GM21619 (cell line): ENCODE measurements around the gene NCKAP1.
"Not testable (repeated sequence)": the region's sequence is repeated elsewhere in the genome, so short reads cannot be mapped to it uniquely, and the experiment has no call there.

Experiments
- ATAC-seq: cut with Tn5 transposase; IDR thresholded peaks from one replicate; pipeline ENCODE4 v1.9.1; 2021; ENCODE audit not compliant: unreplicated experiment

Gene NCKAP1, protein sequence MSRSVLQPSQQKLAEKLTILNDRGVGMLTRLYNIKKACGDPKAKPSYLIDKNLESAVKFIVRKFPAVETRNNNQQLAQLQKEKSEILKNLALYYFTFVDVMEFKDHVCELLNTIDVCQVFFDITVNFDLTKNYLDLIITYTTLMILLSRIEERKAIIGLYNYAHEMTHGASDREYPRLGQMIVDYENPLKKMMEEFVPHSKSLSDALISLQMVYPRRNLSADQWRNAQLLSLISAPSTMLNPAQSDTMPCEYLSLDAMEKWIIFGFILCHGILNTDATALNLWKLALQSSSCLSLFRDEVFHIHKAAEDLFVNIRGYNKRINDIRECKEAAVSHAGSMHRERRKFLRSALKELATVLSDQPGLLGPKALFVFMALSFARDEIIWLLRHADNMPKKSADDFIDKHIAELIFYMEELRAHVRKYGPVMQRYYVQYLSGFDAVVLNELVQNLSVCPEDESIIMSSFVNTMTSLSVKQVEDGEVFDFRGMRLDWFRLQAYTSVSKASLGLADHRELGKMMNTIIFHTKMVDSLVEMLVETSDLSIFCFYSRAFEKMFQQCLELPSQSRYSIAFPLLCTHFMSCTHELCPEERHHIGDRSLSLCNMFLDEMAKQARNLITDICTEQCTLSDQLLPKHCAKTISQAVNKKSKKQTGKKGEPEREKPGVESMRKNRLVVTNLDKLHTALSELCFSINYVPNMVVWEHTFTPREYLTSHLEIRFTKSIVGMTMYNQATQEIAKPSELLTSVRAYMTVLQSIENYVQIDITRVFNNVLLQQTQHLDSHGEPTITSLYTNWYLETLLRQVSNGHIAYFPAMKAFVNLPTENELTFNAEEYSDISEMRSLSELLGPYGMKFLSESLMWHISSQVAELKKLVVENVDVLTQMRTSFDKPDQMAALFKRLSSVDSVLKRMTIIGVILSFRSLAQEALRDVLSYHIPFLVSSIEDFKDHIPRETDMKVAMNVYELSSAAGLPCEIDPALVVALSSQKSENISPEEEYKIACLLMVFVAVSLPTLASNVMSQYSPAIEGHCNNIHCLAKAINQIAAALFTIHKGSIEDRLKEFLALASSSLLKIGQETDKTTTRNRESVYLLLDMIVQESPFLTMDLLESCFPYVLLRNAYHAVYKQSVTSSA

DNA sequence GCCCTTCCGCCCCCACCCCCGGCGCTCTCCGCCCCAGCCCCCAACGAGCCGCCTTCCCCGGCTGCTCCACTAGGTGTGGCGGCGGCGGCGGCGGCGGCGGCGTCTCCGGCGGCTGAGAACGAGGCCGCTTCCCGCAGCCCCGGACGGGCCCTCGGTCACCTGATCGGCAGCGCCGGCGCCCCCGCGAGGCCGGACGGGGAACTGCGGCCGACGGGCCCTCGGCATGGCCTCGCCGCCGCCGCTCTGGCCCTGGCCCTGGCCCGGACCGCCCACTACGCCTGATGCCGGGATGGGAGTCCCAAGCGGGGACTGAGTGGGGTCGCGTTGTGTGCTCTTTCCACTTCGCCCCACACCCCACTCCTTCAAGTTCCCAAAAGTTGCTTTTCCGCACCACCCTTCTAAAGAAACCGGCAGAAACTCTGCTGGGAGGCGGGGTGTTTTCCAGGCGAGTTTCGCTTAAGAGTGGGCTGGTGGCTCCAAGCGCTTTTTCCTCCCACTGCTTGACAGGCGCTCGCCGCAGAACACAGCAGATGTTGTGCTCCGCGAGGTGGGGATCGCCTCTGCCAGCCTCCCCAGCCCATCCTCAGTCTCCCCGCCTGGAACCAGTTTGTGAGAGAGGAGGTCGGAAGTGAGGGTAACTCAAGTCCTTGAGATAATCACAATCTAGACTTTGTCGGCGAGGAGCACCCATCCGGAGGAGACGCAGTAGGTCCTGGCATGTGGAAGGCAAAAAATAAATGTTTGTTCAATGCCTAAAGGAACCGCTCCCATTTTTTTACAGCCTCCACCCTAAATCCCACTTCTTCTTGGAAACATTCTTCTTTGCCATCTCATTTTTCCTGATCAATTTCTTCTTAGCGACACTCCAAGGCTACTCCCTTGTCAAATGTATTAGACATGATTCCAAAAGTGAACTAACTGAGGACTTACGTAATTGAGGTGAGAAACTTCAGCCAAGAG is at the start of gene NCKAP1:
Gene NCKAP1 (minus strand): TSS at position 117 of the 960 bp plus-strand sequence. CDS start 358 bp downstream, outside the sequence.
- peak; percentile 67 for ATAC-seq

- ATAC-seq, result no peak
Observed at GRCh38 chr2:183081911-183082310, 43.7 kb upstream of the NCKAP1 start.

- ATAC-seq, result peak; percentile 23
Observed at GRCh38 chr2:183079139-183079775, 41.0 kb upstream of the NCKAP1 start.

GRCh38 chr2:183078464-183079138 is 40.3 kb upstream of the NCKAP1 start, which contains the start of gene DUSP19:
Gene DUSP19 (plus strand): TSS chr2:183078747. CDS start chr2:183078934, 187 bp downstream.
- ATAC-seq, result peak; percentile 90

DNA sequence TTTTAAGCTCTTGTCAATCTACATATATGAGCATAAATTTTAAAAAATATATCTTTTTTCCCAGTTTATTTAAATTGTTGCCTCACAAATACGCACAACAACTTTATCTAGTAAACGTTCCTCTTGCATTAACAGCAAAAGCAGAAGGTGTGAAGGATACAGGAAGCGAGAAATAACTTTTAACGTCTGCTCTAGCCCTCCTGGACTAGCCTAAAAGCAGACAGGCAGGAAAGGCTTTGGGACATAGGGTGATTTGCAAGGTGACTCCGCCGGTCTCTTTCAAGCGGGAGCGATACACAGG is 39.9 kb upstream of the NCKAP1 start:
- ATAC-seq, result no peak

DNA sequence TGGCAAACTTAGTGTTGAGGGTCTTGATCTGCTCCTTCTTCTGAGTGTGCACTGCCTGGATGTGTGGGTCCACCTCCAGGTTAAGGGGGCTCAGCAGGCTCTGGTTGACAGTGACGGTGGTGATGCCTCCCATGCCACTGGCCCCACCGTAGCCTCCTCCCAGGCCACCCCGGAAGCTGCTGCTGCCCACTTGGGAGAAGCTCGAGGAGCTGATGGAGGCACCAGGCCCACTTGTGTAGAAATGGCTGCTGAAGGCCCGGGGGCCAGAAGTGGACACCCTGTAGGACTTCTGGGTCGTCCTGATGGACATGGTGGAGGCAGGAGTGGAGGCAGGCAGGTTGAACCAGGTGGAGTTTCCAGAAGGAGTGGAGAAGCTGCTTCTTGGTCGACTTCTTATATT is 33.9 kb upstream of the NCKAP1 start:
- ATAC-seq, result no peak

DNA sequence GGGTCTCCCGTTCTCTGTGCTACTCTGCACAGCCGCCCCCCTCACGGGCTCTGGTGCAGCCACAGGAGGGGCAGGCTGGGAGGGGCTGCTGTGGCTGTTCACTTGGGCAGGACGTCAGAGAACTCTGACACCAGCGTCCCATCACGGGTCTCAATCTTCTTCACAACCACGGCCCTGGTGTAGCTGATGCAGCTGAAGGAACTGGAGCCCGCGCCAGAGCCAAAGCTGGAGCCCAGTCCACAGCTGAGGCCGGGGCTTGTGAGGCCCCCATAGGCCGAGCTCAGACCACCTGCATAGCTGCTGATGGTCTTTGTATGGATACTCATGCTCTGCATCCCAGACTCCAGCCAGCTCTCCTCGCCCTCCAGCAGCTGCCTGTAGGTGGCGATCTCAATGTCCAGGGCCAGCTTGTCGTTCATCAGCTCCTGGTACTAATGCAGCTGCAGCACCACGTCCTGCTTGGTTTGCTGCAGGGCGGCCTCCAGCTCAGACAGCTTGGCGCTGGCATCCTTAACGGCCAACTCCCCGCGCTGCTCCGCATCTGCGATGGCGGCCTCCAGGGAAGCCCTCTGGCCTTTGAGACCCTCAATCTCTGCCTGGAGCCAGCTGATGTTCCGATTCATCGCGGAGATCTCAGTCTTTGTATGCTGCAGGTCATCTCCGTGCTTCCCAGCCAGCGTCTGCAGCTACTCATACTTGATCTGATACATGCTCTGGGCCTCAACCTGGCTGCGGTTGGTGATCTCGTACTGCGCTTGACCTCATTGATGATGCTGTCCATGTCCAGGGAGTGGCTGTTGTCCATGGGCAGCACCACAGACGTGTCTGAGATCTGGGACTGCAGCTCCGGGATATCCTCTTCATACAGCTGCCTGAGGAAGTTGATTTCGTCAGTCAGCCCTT is 32.9 kb upstream of the NCKAP1 start:
- ATAC-seq, result no peak

DNA sequence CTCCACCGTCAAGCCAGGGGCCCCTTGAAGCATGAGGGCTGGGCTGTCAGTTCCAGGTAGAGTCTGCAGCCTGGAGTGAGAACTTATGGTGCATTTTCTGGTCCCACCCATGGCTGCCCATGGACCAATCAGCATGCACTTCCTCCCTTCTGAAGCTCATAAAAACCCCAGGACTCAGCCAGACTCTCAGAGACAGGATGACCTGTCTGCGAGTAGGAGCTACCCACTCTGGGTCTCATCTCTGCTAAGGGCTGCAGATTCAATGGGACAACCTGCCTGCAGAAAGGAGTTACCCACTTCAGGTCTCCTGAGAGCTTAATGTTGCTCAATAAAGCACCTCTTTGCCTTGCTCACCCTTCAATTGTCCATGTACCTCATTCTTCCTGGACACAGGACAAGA is 30.9 kb upstream of the NCKAP1 start:
- ATAC-seq, result no peak

- ATAC-seq, result no peak
Observed at GRCh38 chr2:183068561-183068960, 30.3 kb upstream of the NCKAP1 start.

DNA sequence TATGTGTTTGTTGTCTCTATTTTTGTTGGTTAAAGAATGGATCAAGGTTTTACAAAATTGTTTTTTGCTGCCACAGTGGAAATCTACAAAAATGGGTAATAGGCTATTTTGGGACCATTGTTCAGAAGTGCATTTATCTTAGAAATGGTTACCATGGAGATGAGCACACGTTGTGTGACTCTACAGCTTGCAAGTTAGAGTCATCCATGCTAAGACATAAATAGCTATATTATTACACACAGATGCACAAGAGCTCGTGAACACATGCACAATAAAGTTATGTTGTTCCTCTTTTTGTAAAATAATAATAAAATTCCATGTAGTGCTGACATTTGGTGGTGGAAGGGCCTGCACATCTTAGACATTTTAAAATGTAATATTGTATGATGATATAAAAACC is 24.8 kb upstream of the NCKAP1 start:
- ATAC-seq, result no peak

GRCh38 chr2:183060571-183061231 is 22.4 kb upstream of the NCKAP1 start:
- no peak for ATAC-seq

DNA sequence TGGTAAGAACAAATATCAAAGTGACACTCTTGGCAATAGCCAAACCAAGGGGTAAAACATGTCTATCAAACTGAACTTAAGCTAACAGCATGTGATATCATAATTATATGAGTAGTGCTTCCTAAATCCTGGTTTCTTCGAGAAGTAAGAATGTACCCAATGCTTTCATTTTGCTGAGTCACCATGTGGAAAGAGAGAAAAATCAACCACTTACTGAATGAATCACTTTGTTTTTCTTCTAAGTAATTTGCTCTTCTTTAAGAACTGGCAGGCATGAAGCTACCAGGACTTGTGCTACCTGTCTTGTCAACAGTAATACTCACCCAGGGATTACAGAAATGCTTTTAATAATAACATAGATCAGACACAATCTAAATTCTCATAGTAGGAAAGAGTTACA is 21.3 kb upstream of the NCKAP1 start:
- ATAC-seq, result no peak

GRCh38 chr2:183057333-183057985 is 19.2 kb upstream of the NCKAP1 start:
- peak; percentile 48 for ATAC-seq

DNA sequence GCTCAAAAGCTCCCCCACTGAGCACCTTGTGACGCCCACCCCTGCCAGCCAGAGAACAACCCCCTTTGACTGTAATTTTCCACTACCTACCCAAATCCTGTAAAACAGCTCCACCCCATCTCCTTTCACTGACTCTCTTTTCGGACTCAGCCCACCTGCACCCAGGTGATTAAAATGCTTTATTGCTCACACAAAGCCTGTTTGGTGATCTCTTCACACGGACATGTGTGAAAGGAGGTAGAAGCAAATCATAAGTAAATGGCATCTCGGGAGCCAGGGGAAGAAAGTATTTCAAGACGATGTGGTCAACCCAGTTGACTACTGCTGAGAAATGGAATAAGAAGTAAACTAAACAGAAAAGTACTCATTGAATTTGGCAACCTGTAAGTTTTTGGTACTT is 11.2 kb upstream of the NCKAP1 start:
- ATAC-seq, result no peak

GRCh38 chr2:183047486-183048125 is 9.3 kb upstream of the NCKAP1 start:
- ATAC-seq, result not testable (repeated sequence)

DNA sequence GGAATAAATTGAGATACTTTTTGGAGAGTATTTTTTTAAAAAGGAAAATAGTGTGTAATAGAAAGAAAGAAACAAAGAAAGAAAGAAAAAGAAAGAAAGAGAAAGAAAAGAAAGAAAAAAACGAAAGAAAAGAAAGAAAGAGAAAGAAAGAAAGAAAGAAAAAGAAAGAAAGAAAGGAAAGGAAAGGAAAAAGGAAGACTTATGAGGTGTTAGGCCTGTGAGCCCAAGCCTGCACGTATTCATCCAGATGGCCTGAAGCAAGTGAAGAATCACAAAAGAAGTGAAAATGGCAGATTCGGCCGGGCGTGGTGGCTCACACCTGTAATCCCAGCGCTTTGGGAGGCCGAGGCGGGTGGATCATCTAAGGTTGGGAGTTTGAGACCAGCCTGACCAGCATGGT is 5.3 kb upstream of the NCKAP1 start:
- ATAC-seq, result not testable (repeated sequence)

GRCh38 chr2:183040604-183041003 is 2.3 kb upstream of the NCKAP1 start:
- no peak for ATAC-seq
